CD4-positive, alpha-beta T cell (primary cell): ENCODE data around the gene CAND1. TPM values are rescaled to one million over a fixed set of nuclear protein-coding genes. Genes with fewer than 3 reads are reported as not detected.

Experiments
- ATAC-seq: fragments of 200-7000 bp; cut with Tn5 transposase; one replicate; pipeline ENCODE4 v1.10.0; 2022; ENCODE audit warnings: mild to moderate bottlenecking; ENCODE audit not compliant: poor library complexity
- CTCF ChIA-PET: fragments of 350-600 bp; sonication (Branson Sonifier 250); formaldehyde crosslinking; loops from one replicate; lab custom pipeline; 2021; ENCODE audit warnings: antibody characterized with exemption, inconsistent platforms; lab: Charles Lee
- POLR2A ChIA-PET: fragments of 350-600 bp; sonication (Branson Sonifier 250); formaldehyde crosslinking; loops from one replicate; lab custom pipeline; 2021; ENCODE audit warnings: antibody characterized with exemption, inconsistent platforms; lab: Charles Lee
- DNase-seq, 14 experiments: peaks; one replicate each; pipeline ENCODE4 v3.0.0-alpha.2; 2013 to 2020; ENCODE audit warnings: mixed read lengths in 2 of 14
- H3K27ac ChIP-seq, 2 donors: one replicate each; pipeline versions ENCODE4 v1.5.1 to v1.7.0; 2013; ENCODE audit warnings: low read length in 2 of 2, low read depth in 1 of 2, mild to moderate bottlenecking in 1 of 2
- H3K27me3 ChIP-seq, 2 experiments: 1 replicate in 1 of 2; 2 replicates in 1 of 2; pipeline versions ENCODE4 v1.6.1 to v1.7.0; 2013; ENCODE audit warnings: low read length in 2 of 2, control low read depth in 1 of 2, mild to moderate bottlenecking in 1 of 2, moderate library complexity in 1 of 2; ENCODE audit not compliant: insufficient read depth in 2 of 2, control insufficient read depth in 1 of 2
- H3K36me3 ChIP-seq: one replicate; pipeline ENCODE4 v1.6.1; 2013; ENCODE audit warnings: low read length, control low read depth; ENCODE audit not compliant: insufficient read depth
- H3K4me1 ChIP-seq: one replicate; pipeline ENCODE4 v1.6.1; 2013; ENCODE audit warnings: low read length, control low read depth; ENCODE audit not compliant: insufficient read depth
- H3K4me3 ChIP-seq: one replicate; pipeline ENCODE4 v1.5.1; 2013; ENCODE audit warnings: mild to moderate bottlenecking, low read length, moderate library complexity
- H3K9me3 ChIP-seq, 2 experiments: 1 replicate in 1 of 2; 2 replicates in 1 of 2; pipeline versions ENCODE4 v1.6.1 to v1.7.0; 2013; ENCODE audit warnings: low read length in 2 of 2, mild to moderate bottlenecking in 2 of 2, control low read depth in 1 of 2, moderate library complexity in 1 of 2; ENCODE audit not compliant: control insufficient read depth in 1 of 2, insufficient read depth in 1 of 2
- H3K27ac Mint-ChIP-seq: one replicate; pipeline ENCODE4 v1.8.0; 2020; ENCODE audit warnings: mixed read lengths
- H3K27me3 Mint-ChIP-seq: one replicate; pipeline ENCODE4 v1.8.0; 2021; ENCODE audit warnings: mixed read lengths
- H3K36me3 Mint-ChIP-seq: one replicate; pipeline ENCODE4 v1.8.0; 2021; ENCODE audit warnings: low read depth, mixed read lengths
- H3K4me1 Mint-ChIP-seq: one replicate; pipeline ENCODE4 v1.8.0; 2021; ENCODE audit warnings: low read depth, mixed read lengths
- H3K4me3 Mint-ChIP-seq: one replicate; pipeline ENCODE4 v1.8.0; 2020; ENCODE audit warnings: mild to moderate bottlenecking, mixed read lengths
- H3K9me3 Mint-ChIP-seq: one replicate; pipeline ENCODE4 v1.8.0; 2020; ENCODE audit warnings: mixed read lengths
- CTCF ChIP-seq: fragments of 200-600 bp; IDR thresholded peaks from one replicate; pipeline ENCODE4 v1.8.0; 2022; ENCODE audit warnings: antibody characterized with exemption, mild to moderate bottlenecking
- intact Hi-C, 2 experiments: fragments of 100-400 bp; cut with DNase I in 1 of 2; cut with micrococcal nuclease in 1 of 2; formaldehyde crosslinking; loops; one replicate each; pipeline versions ENCODE4 v1.15.1 to v1.9.0; 2023 to 2025; cut with DNase I, micrococcal nuclease
- total RNA-seq, 174 experiments: library from RNA in 2 of 174; stranded (reverse) in 2 of 174; gene quantifications; one replicate each; pipeline ENCODE4 v1.2.3 and lab custom pipeline; 2021 to 2026

The CAND1 gene
- total RNA-seq, 2 experiments from 2014 or later = 118 to 124 TPM

- DNase-seq = peak in 3 of 14 experiments; percentile 16 to 52 (median 36)
- H3K4me1 Mint-ChIP-seq = peaks cover 19% of the 10 kb centered on the region
- intact Hi-C loops = no loop called here
- no peak overlapping the region for H3K4me3 ChIP-seq
- no peaks in the 10 kb centered on the region for H3K27me3 ChIP-seq
- H3K27ac ChIP-seq = no peak overlapping the region
- peaks cover 36% of the 10 kb centered on the region for H3K36me3 Mint-ChIP-seq
- peak overlapping the region; percentile 46 for H3K27ac Mint-ChIP-seq
- ATAC-seq = peak; percentile 48
- no peaks in the 10 kb centered on the region for H3K27me3 Mint-ChIP-seq
- CTCF ChIA-PET = interaction anchor here (1.0 kb wide), 1 partner anchor 9 kb away, joined by 3 read pairs; no protein-coding TSS in a partner anchor
- peaks cover 5% of the 10 kb centered on the region for H3K4me1 ChIP-seq
- no peak overlapping the region for H3K4me3 Mint-ChIP-seq
- peaks cover 7% of the 10 kb centered on the region for H3K36me3 ChIP-seq
- peaks cover 7% of the 10 kb centered on the region for H3K9me3 Mint-ChIP-seq
- H3K9me3 ChIP-seq = peaks cover 0 to 8% of the 10 kb centered on the region in 2 experiments
- TF ChIP-seq CTCF = no peak
- POLR2A ChIA-PET = interaction anchor here (1.4 kb wide), 1 partner anchor 52 kb away, joined by 4 read pairs; the partner anchor contains the start of gene CAND1
Measured at GRCh38 chr12:67320614-67321295, 51.6 kb downstream of the CAND1 start.

DNA sequence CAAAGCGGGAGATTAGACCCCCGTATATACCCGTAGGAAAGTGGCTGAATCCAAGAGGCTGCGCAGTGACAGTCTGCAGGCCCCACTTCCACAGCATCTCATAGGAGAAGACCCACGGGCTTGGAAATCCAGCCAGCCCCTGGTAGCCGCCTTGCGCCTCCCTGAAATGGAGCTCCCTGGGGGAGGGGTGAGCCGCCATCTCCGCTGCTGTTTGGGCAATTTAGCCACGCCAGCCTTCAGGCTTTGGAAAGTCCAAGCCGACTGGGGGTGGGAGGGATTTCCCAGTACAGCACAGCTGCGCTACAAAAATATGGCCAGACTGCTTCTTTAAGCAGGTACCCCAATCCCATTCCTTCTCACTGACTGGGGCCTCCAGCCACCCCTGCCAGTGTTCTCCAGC is 53.4 kb downstream of the CAND1 start:
- Histone ChIP-seq H3K4me3 (no peak overlapping the region), H3K4me1 (peaks cover 5% of the 10 kb centered on the region), H3K36me3 (peaks cover 7% of the 10 kb centered on the region), H3K27ac (no peak overlapping the region), H3K27me3 (no peaks in the 10 kb centered on the region), H3K9me3 (peaks cover 0 to 8% of the 10 kb centered on the region in 2 experiments)
- ChIA-PET CTCF (no interaction called here), POLR2A (no interaction called here)
- H3K9me3 Mint-ChIP-seq = peaks cover 8% of the 10 kb centered on the region
- intact Hi-C loops = no loop called here
- ATAC-seq (no peak), DNase-seq (no peak)
- H3K27me3 Mint-ChIP-seq = no peaks in the 10 kb centered on the region
- H3K27ac Mint-ChIP-seq = no peak overlapping the region
- no peak for TF ChIP-seq CTCF
- H3K4me1 Mint-ChIP-seq = peaks cover 15% of the 10 kb centered on the region
- H3K4me3 Mint-ChIP-seq = no peak overlapping the region
- peaks cover 21% of the 10 kb centered on the region for H3K36me3 Mint-ChIP-seq

DNA sequence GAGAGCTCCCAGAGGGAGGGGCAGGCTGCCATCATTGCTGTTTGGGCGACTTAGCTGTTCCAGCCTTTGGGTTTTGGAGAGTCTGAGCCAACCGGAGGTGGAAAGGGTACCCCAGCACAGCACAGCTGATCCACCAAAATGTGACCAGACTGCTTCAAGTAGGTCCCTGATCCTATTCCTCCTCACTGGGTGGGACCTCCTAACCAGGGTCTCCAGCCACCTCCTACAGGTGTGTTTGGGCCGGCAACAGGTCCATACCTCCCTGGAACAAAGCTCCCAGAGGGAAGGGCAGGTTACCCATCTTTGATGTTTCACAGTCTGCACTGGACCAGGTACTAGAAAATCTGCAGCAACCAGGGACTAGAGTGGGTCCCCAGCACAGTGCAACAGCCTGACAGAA is 53.8 kb downstream of the CAND1 start:
- no peak overlapping the region for H3K4me3 Mint-ChIP-seq
- no peaks in the 10 kb centered on the region for H3K27me3 Mint-ChIP-seq
- Histone ChIP-seq H3K27me3 (no peaks in the 10 kb centered on the region), H3K9me3 (peaks cover 0 to 8% of the 10 kb centered on the region in 2 experiments), H3K27ac (no peak overlapping the region), H3K36me3 (peaks cover 7% of the 10 kb centered on the region), H3K4me1 (peaks cover 5% of the 10 kb centered on the region), H3K4me3 (no peak overlapping the region)
- peaks cover 18% of the 10 kb centered on the region for H3K36me3 Mint-ChIP-seq
- H3K9me3 Mint-ChIP-seq = peaks cover 8% of the 10 kb centered on the region
- no peak for DNase-seq
- H3K4me1 Mint-ChIP-seq = peaks cover 15% of the 10 kb centered on the region
- CTCF ChIA-PET = no interaction called here
- H3K27ac Mint-ChIP-seq = no peak overlapping the region
- TF ChIP-seq CTCF = no peak
- ATAC-seq = no peak
- POLR2A ChIA-PET = no interaction called here
- intact Hi-C loops = no loop called here
